ENCODE measurements around the gene SEMA6A.

- no peak for TF ChIP-seq CTCF (conservative IDR thresholded peaks at IDR 0.05; ENCODE audit: low read depth, low read length)
- no peak for TF ChIP-seq EZH2 (IDR thresholded peaks at IDR 0.05; ENCODE audit: low read length, unreplicated experiment)
Measured at GRCh38 chr5:116410336-116410890, 164.2 kb downstream of the SEMA6A start.

All from PC-3 (cell line).